Measurements from ENCODE around the gene SMIM5. TPM values are rescaled to one million over a fixed set of nuclear protein-coding genes. Genes with fewer than 3 reads are reported as not detected.

The SMIM5 gene
- total and polyA plus RNA-seq, 2 donors (not counting 3 experiments of a cell fraction or from before 2014, with no cell fraction given) = not detected

GRCh38 chr17:75611851-75612429 lies 21.3 kb upstream of the SMIM5 start:
- Histone ChIP-seq H3K4me2 (ENCODE audit: insufficient read depth, low read length) (no peak overlapping the region), H3K79me2 (ENCODE audit: control insufficient read depth, insufficient read depth, low read length) (no peaks in the 10 kb centered on the region), H4K20me1 (replicated peaks; ENCODE audit: control insufficient read depth, extremely low read depth, insufficient read depth, low read length) (no peaks in the 10 kb centered on the region), H2AFZ (ENCODE audit: low read depth, low read length) (no peak overlapping the region), H3K36me3 (ENCODE audit: control insufficient read depth in 2 of 2, extremely low read depth in 1 of 2, insufficient read depth in 2 of 2, low read length in 2 of 2) (no peaks in the 10 kb centered on the region), H3K4me1 (ENCODE audit: control insufficient read depth, extremely low read depth, insufficient read depth, low read length) (no peaks in the 10 kb centered on the region), H3K4me3 (replicated peaks in 1 of 3; ENCODE audit: insufficient read depth in 1 of 3, low read depth in 1 of 3, low read length in 3 of 3) (no peak overlapping the region), H3K27ac (ENCODE audit: insufficient read depth, low read depth, low read length) (no peak overlapping the region), H3K9me3 (replicated peaks; ENCODE audit: control insufficient read depth, insufficient read depth, low read length) (no peaks in the 10 kb centered on the region), H3K27me3 (ENCODE audit: control insufficient read depth in 2 of 2, insufficient read depth in 2 of 2, low read length in 2 of 2) (no peaks in the 10 kb centered on the region), H3K9me1 (replicated peaks; ENCODE audit: control insufficient read depth, extremely low read depth, insufficient read depth, low read length) (no peaks in the 10 kb centered on the region), H3K9ac (replicated peaks; ENCODE audit: extremely low read depth, insufficient read depth, low read length) (no peak overlapping the region)
- DNase-seq (ENCODE audit: low read depth, low spot score) (no peak), FAIRE-seq (no peak)
- BruUV-seq (replicated peaks) = no TSS peak
- CTCF ChIA-PET = interaction anchor here (0.8 to 9.8 kb wide), 6 partner anchors 8 to 215 kb away, joined by 3 to 65 read pairs (median 6); partner anchors contain the start of gene SMIM5
- POLR2A ChIA-PET = interaction anchor here (0.6 kb wide), 1 partner anchor 58 kb away, joined by 3 read pairs; no protein-coding TSS in a partner anchor
- intact Hi-C loops (cut with micrococcal nuclease) = no loop called here
- dilution Hi-C loops (cut with MboI; ENCODE audit: extremely low pct_ligation_motif_present, low sequenced_read_pairs) = no loop called here
- TF ChIP-seq CTCF (IDR thresholded peaks at IDR 0.05; ENCODE audit: extremely low read depth in 1 of 2, insufficient read depth in 1 of 2, low read depth in 1 of 2, low read length in 2 of 2) (no peak), MAX (IDR thresholded peaks at IDR 0.05; ENCODE audit: insufficient read depth, insufficient read length) (no peak), MYC (IDR thresholded peaks at IDR 0.05; ENCODE audit: low read depth, low read length) (no peak), GATA2 (IDR thresholded peaks at IDR 0.05; ENCODE audit: insufficient read depth, insufficient read length, low read depth, low read length) (no peak), FOS (IDR thresholded peaks at IDR 0.05; ENCODE audit: borderline replicate concordance, insufficient read depth, low read length) (no peak), POLR2A (IDR thresholded peaks at IDR 0.05; ENCODE audit: low read depth, low read length) (no peak), JUN (IDR thresholded peaks at IDR 0.05; ENCODE audit: borderline replicate concordance, insufficient read depth, insufficient read length, low read depth) (no peak), POLR2AphosphoS5 (IDR thresholded peaks at IDR 0.05; ENCODE audit: insufficient read depth, low read depth, low read length) (no peak), EZH2 (IDR thresholded peaks at IDR 0.05; ENCODE audit: borderline replicate concordance, low read depth, low read length, severe bottlenecking) (no peak)
